Ectodermal cell (in vitro differentiated cells): ENCODE measurements around the gene NEDD4L.

Experiments
- H3K27ac ChIP-seq: 2 replicates; pipeline ENCODE4 v1.7.0; 2013; ENCODE audit warnings: mild to moderate bottlenecking, low read depth, low read length; ENCODE audit not compliant: insufficient read depth, poor library complexity, severe bottlenecking
- H3K27me3 ChIP-seq: 2 replicates; pipeline ENCODE4 v1.7.0; 2013; ENCODE audit warnings: mild to moderate bottlenecking, low read length; ENCODE audit not compliant: insufficient read depth, control insufficient read depth, poor library complexity, severe bottlenecking
- H3K36me3 ChIP-seq: one replicate; pipeline ENCODE4 v1.7.0; 2013; ENCODE audit warnings: low read length; ENCODE audit not compliant: control insufficient read depth, insufficient read depth
- H3K4me1 ChIP-seq: one replicate; pipeline ENCODE4 v1.7.0; 2013; ENCODE audit warnings: low read length; ENCODE audit not compliant: control insufficient read depth, insufficient read depth
- H3K4me3 ChIP-seq: 2 replicates; pipeline ENCODE4 v1.7.0; 2013; ENCODE audit warnings: low read depth, low read length, control low read depth; ENCODE audit not compliant: insufficient read depth
- H3K9me3 ChIP-seq: 2 replicates; pipeline ENCODE4 v1.7.0; 2013; ENCODE audit warnings: mild to moderate bottlenecking, low read length, moderate library complexity; ENCODE audit not compliant: control insufficient read depth
- WGBS, 2 experiments: methylation state at CpG; one replicate each; pipeline ENCODE4 v1.1.7; 2013; ENCODE audit warnings: missing lambda C conversion rate in 2 of 2; 5-methylcytosine and 5-hydroxymethylcytosine counted together

Gene NEDD4L

GRCh38 chr18:58012356-58012755 is 31.7 kb upstream of the NEDD4L start:
- H3K36me3 ChIP-seq, result no peaks in the 10 kb centered on the region
- H3K4me3 ChIP-seq, result no peak overlapping the region
- no peaks in the 10 kb centered on the region for H3K27me3 ChIP-seq
- no peaks in the 10 kb centered on the region for H3K9me3 ChIP-seq
- H3K27ac ChIP-seq, result no peak overlapping the region
- 94 to 100% methylated on average over 1 of the region's 1 CpG for WGBS, 2 experiments
- H3K4me1 ChIP-seq, result no peaks in the 10 kb centered on the region

- no peak overlapping the region for H3K27ac ChIP-seq
- H3K4me1 ChIP-seq, result no peaks in the 10 kb centered on the region
- H3K36me3 ChIP-seq, result no peaks in the 10 kb centered on the region
- H3K27me3 ChIP-seq, result no peaks in the 10 kb centered on the region
- no peaks in the 10 kb centered on the region for H3K9me3 ChIP-seq
- 71 to 72% methylated on average over 6 to 7 of the region's 8 CpGs for WGBS, 2 experiments
- H3K4me3 ChIP-seq, result no peak overlapping the region
Measured at GRCh38 chr18:58013241-58014211, 30.5 kb upstream of the NEDD4L start.

- H3K4me3 ChIP-seq, result no peak overlapping the region
- H3K36me3 ChIP-seq, result no peaks in the 10 kb centered on the region
- no peaks in the 10 kb centered on the region for H3K9me3 ChIP-seq
- WGBS, 2 experiments, result 82 to 84% methylated on average over 11 to 13 of the region's 13 CpGs
- H3K4me1 ChIP-seq, result no peaks in the 10 kb centered on the region
- no peaks in the 10 kb centered on the region for H3K27me3 ChIP-seq
- no peak overlapping the region for H3K27ac ChIP-seq
Measured at GRCh38 chr18:58015065-58015780, 28.8 kb upstream of the NEDD4L start.

GRCh38 chr18:58017267-58017666 is 26.8 kb upstream of the NEDD4L start:
- H3K4me1 ChIP-seq, result no peaks in the 10 kb centered on the region
- H3K4me3 ChIP-seq, result no peak overlapping the region

GRCh38 chr18:58020567-58021107 is 23.4 kb upstream of the NEDD4L start:
- no peak overlapping the region for H3K4me3 ChIP-seq
- H3K27ac ChIP-seq, result no peak overlapping the region
- 89 to 98% methylated on average over 3 of the region's 3 CpGs for WGBS, 2 experiments
- H3K27me3 ChIP-seq, result no peaks in the 10 kb centered on the region
- no peaks in the 10 kb centered on the region for H3K36me3 ChIP-seq
- no peaks in the 10 kb centered on the region for H3K9me3 ChIP-seq
- peaks cover 12% of the 10 kb centered on the region for H3K4me1 ChIP-seq

More at GRCh38 chr18:58017267-58017666, 26.8 kb upstream of the NEDD4L start:
- Histone ChIP-seq H3K9me3 (no peaks in the 10 kb centered on the region), H3K27ac (no peak overlapping the region), H3K27me3 (no peaks in the 10 kb centered on the region), H3K36me3 (no peaks in the 10 kb centered on the region)

GRCh38 chr18:58021504-58021903 is 22.5 kb upstream of the NEDD4L start:
- H3K4me3 ChIP-seq, result no peak overlapping the region
- no peaks in the 10 kb centered on the region for H3K27me3 ChIP-seq
- no peaks in the 10 kb centered on the region for H3K9me3 ChIP-seq
- no peaks in the 10 kb centered on the region for H3K36me3 ChIP-seq
- no peak overlapping the region for H3K27ac ChIP-seq
- 95 to 98% methylated on average over 4 of the region's 4 CpGs for WGBS, 2 experiments
- peaks cover 19% of the 10 kb centered on the region for H3K4me1 ChIP-seq

- Histone ChIP-seq H3K36me3 (no peaks in the 10 kb centered on the region), H3K27ac (no peak overlapping the region)
- WGBS, 2 experiments, result 95 to 100% methylated on average over 1 to 2 of the region's 2 CpGs
Measured at GRCh38 chr18:58023108-58023507, 20.9 kb upstream of the NEDD4L start.

GRCh38 chr18:58024139-58024538 is 19.9 kb upstream of the NEDD4L start:
- WGBS, 2 experiments, result 19 to 23% methylated on average over 3 of the region's 3 CpGs
- peaks cover 22% of the 10 kb centered on the region for H3K4me1 ChIP-seq
- H3K27ac ChIP-seq, result no peak overlapping the region
- no peak overlapping the region for H3K4me3 ChIP-seq
- no peaks in the 10 kb centered on the region for H3K36me3 ChIP-seq
- H3K27me3 ChIP-seq, result no peaks in the 10 kb centered on the region
- no peaks in the 10 kb centered on the region for H3K9me3 ChIP-seq

More at GRCh38 chr18:58023108-58023507, 20.9 kb upstream of the NEDD4L start:
- H3K4me3 ChIP-seq, result no peak overlapping the region
- no peaks in the 10 kb centered on the region for H3K9me3 ChIP-seq
- H3K27me3 ChIP-seq, result no peaks in the 10 kb centered on the region
- peaks cover 22% of the 10 kb centered on the region for H3K4me1 ChIP-seq

- Histone ChIP-seq H3K9me3 (no peaks in the 10 kb centered on the region), H3K36me3 (no peaks in the 10 kb centered on the region), H3K4me3 (no peak overlapping the region), H3K27ac (no peak overlapping the region), H3K27me3 (no peaks in the 10 kb centered on the region), H3K4me1 (peaks cover 22% of the 10 kb centered on the region)
- WGBS, 2 experiments, result 89 to 93% methylated on average over 7 of the region's 7 CpGs
Measured at GRCh38 chr18:58025205-58025604, 18.8 kb upstream of the NEDD4L start.

- Histone ChIP-seq H3K9me3 (no peaks in the 10 kb centered on the region), H3K27ac (no peak overlapping the region), H3K27me3 (no peaks in the 10 kb centered on the region), H3K4me1 (peaks cover 22% of the 10 kb centered on the region), H3K36me3 (no peaks in the 10 kb centered on the region), H3K4me3 (no peak overlapping the region)
- 50 to 85% methylated on average over 1 to 2 of the region's 2 CpGs for WGBS, 2 experiments
Measured at GRCh38 chr18:58025733-58026132, 18.3 kb upstream of the NEDD4L start.
